ENCODE data around the gene PNMT.

Gene PNMT

GRCh38 chr17:39678340-39679116 lies 10.3 kb downstream of the PNMT start:
- Histone ChIP-seq H3K27me3 (ENCODE audit: control insufficient read depth, insufficient read depth, low read length) (no peaks in the 10 kb centered on the region), H3K9me3 (ENCODE audit: control insufficient read depth, insufficient read depth, low read length) (no peaks in the 10 kb centered on the region), H3K4me3 (ENCODE audit: low read length) (no peak overlapping the region), H3K27ac (ENCODE audit: low read length) (no peak overlapping the region), H3K36me3 (ENCODE audit: control insufficient read depth, insufficient read depth, low read length) (no peaks in the 10 kb centered on the region), H3K4me1 (ENCODE audit: control insufficient read depth, insufficient read depth, low read length) (no peaks in the 10 kb centered on the region)
- DNase-seq (ENCODE audit: low read depth, low spot score), result no peak
- WGBS (ENCODE audit: insufficient coverage, insufficient read length), result no CpG with 5 or more reads among the region's 13 CpGs

- no peaks in the 10 kb centered on the region for H3K27me3 ChIP-seq (ENCODE audit: control insufficient read depth, insufficient read depth, low read length)
- no CpG with 5 or more reads among the region's 12 CpGs for WGBS (ENCODE audit: insufficient coverage, insufficient read length)
- H3K4me1 ChIP-seq (ENCODE audit: control insufficient read depth, insufficient read depth, low read length), result no peaks in the 10 kb centered on the region
- peaks cover 4% of the 10 kb centered on the region; the same call in 1 of the 2 replicates for H3K36me3 ChIP-seq (ENCODE audit: control insufficient read depth, insufficient read depth, low read length)
- H3K9me3 ChIP-seq (ENCODE audit: control insufficient read depth, insufficient read depth, low read length), result no peaks in the 10 kb centered on the region
- DNase-seq (ENCODE audit: low read depth, low spot score), result no peak
- H3K4me3 ChIP-seq (ENCODE audit: low read length), result no peak overlapping the region
- H3K27ac ChIP-seq (ENCODE audit: low read length), result no peak overlapping the region
Measured at GRCh38 chr17:39679521-39680192, 11.4 kb downstream of the PNMT start.

GRCh38 chr17:39683295-39683939 lies 15.2 kb downstream of the PNMT start:
- DNase-seq (ENCODE audit: low read depth, low spot score), result no peak
- Histone ChIP-seq H3K27me3 (ENCODE audit: control insufficient read depth, insufficient read depth, low read length) (no peaks in the 10 kb centered on the region; the same call in 1 of the 2 replicates), H3K27ac (ENCODE audit: low read length) (no peak overlapping the region), H3K36me3 (ENCODE audit: control insufficient read depth, insufficient read depth, low read length) (peaks cover 7% of the 10 kb centered on the region; the same call in 1 of the 2 replicates), H3K4me3 (ENCODE audit: low read length) (no peak overlapping the region), H3K9me3 (ENCODE audit: control insufficient read depth, insufficient read depth, low read length) (no peaks in the 10 kb centered on the region), H3K4me1 (ENCODE audit: control insufficient read depth, insufficient read depth, low read length) (no peaks in the 10 kb centered on the region)
- WGBS (ENCODE audit: insufficient coverage, insufficient read length), result no CpG with 5 or more reads among the region's 9 CpGs

- no peaks in the 10 kb centered on the region; the same call in 1 of the 2 replicates for H3K27me3 ChIP-seq (ENCODE audit: control insufficient read depth, insufficient read depth, low read length)
- H3K27ac ChIP-seq (ENCODE audit: low read length), result no peak overlapping the region
- no peak overlapping the region for H3K4me3 ChIP-seq (ENCODE audit: low read length)
- WGBS (ENCODE audit: insufficient coverage, insufficient read length), result no CpG with 5 or more reads among the region's 12 CpGs
- H3K4me1 ChIP-seq (ENCODE audit: control insufficient read depth, insufficient read depth, low read length), result no peaks in the 10 kb centered on the region
- DNase-seq (ENCODE audit: low read depth, low spot score), result no peak
- no peaks in the 10 kb centered on the region for H3K9me3 ChIP-seq (ENCODE audit: control insufficient read depth, insufficient read depth, low read length)
- H3K36me3 ChIP-seq (ENCODE audit: control insufficient read depth, insufficient read depth, low read length), result peaks cover 7% of the 10 kb centered on the region; the same call in 1 of the 2 replicates
Measured at GRCh38 chr17:39684369-39685192, 16.3 kb downstream of the PNMT start.

GRCh38 chr17:39687101-39687545 lies 18.9 kb downstream of the PNMT start:
- Histone ChIP-seq H3K4me3 (ENCODE audit: low read length) (no peak overlapping the region; the same call in 1 of the 2 replicates), H3K4me1 (ENCODE audit: control insufficient read depth, insufficient read depth, low read length) (no peaks in the 10 kb centered on the region), H3K27ac (ENCODE audit: low read length) (no peak overlapping the region), H3K36me3 (ENCODE audit: control insufficient read depth, insufficient read depth, low read length) (peaks cover 7% of the 10 kb centered on the region; the same call in 1 of the 2 replicates), H3K9me3 (ENCODE audit: control insufficient read depth, insufficient read depth, low read length) (no peaks in the 10 kb centered on the region), H3K27me3 (ENCODE audit: control insufficient read depth, insufficient read depth, low read length) (no peaks in the 10 kb centered on the region; the same call in 1 of the 2 replicates)
- WGBS (ENCODE audit: insufficient coverage, insufficient read length), result no CpG with 5 or more reads among the region's 6 CpGs
- no peak for DNase-seq (ENCODE audit: low read depth, low spot score)

GRCh38 chr17:39687546-39688474 lies 19.6 kb downstream of the PNMT start, which contains the start of gene PGAP3:
Gene PGAP3 (minus strand): TSS chr17:39688057. CDS start chr17:39688014, 43 bp downstream.
- Histone ChIP-seq H3K36me3 (ENCODE audit: control insufficient read depth, insufficient read depth, low read length) (peaks cover 7% of the 10 kb centered on the region; the same call in 1 of the 2 replicates), H3K27ac (ENCODE audit: low read length) (peak within 1 kb of the TSS; percentile 58), H3K27me3 (ENCODE audit: control insufficient read depth, insufficient read depth, low read length) (no peaks in the 10 kb centered on the region; the same call in 1 of the 2 replicates), H3K4me1 (ENCODE audit: control insufficient read depth, insufficient read depth, low read length) (no peaks in the 10 kb centered on the region), H3K9me3 (ENCODE audit: control insufficient read depth, insufficient read depth, low read length) (no peaks in the 10 kb centered on the region), H3K4me3 (ENCODE audit: low read length) (peak within 1 kb of the TSS; percentile 94; the same call in 1 of the 2 replicates)
- peak; percentile 58 for DNase-seq (ENCODE audit: low read depth, low spot score)
- no CpG with 5 or more reads among the region's 45 CpGs for WGBS (ENCODE audit: insufficient coverage, insufficient read length)

- WGBS (ENCODE audit: insufficient coverage, insufficient read length), result no CpG with 5 or more reads among the region's 6 CpGs
- Histone ChIP-seq H3K4me3 (ENCODE audit: low read length) (peak overlapping the region; percentile 94; the same call in 1 of the 2 replicates), H3K27me3 (ENCODE audit: control insufficient read depth, insufficient read depth, low read length) (no peaks in the 10 kb centered on the region; the same call in 1 of the 2 replicates), H3K4me1 (ENCODE audit: control insufficient read depth, insufficient read depth, low read length) (no peaks in the 10 kb centered on the region), H3K36me3 (ENCODE audit: control insufficient read depth, insufficient read depth, low read length) (peaks cover 7% of the 10 kb centered on the region; the same call in 1 of the 2 replicates), H3K27ac (ENCODE audit: low read length) (peak overlapping the region; percentile 58), H3K9me3 (ENCODE audit: control insufficient read depth, insufficient read depth, low read length) (no peaks in the 10 kb centered on the region)
- DNase-seq (ENCODE audit: low read depth, low spot score), result no peak
Measured at GRCh38 chr17:39688475-39688835, 20.2 kb downstream of the PNMT start.

GRCh38 chr17:39688945-39689344 lies 20.7 kb downstream of the PNMT start:
- no peaks in the 10 kb centered on the region for H3K9me3 ChIP-seq (ENCODE audit: control insufficient read depth, insufficient read depth, low read length)
- WGBS (ENCODE audit: insufficient coverage, insufficient read length), result no CpG with 5 or more reads among the region's 3 CpGs
- peak; percentile 64 for DNase-seq (ENCODE audit: low read depth, low spot score)
- peaks cover 7% of the 10 kb centered on the region; the same call in 1 of the 2 replicates for H3K36me3 ChIP-seq (ENCODE audit: control insufficient read depth, insufficient read depth, low read length)
- H3K4me1 ChIP-seq (ENCODE audit: control insufficient read depth, insufficient read depth, low read length), result no peaks in the 10 kb centered on the region
- H3K4me3 ChIP-seq (ENCODE audit: low read length), result peak overlapping the region; percentile 94; the same call in 1 of the 2 replicates
- no peaks in the 10 kb centered on the region; the same call in 1 of the 2 replicates for H3K27me3 ChIP-seq (ENCODE audit: control insufficient read depth, insufficient read depth, low read length)
- peak overlapping the region; percentile 58 for H3K27ac ChIP-seq (ENCODE audit: low read length)

GRCh38 chr17:39694593-39694992 lies 26.3 kb downstream of the PNMT start:
- H3K4me3 ChIP-seq (ENCODE audit: low read length), result no peak overlapping the region
- WGBS (ENCODE audit: insufficient coverage, insufficient read length), result no CpG with 5 or more reads among the region's 5 CpGs
- H3K36me3 ChIP-seq (ENCODE audit: control insufficient read depth, insufficient read depth, low read length), result no peaks in the 10 kb centered on the region
- peaks cover 15% of the 10 kb centered on the region for H3K4me1 ChIP-seq (ENCODE audit: control insufficient read depth, insufficient read depth, low read length)
- DNase-seq (ENCODE audit: low read depth, low spot score), result no peak
- H3K9me3 ChIP-seq (ENCODE audit: control insufficient read depth, insufficient read depth, low read length), result no peaks in the 10 kb centered on the region
- no peaks in the 10 kb centered on the region for H3K27me3 ChIP-seq (ENCODE audit: control insufficient read depth, insufficient read depth, low read length)
- H3K27ac ChIP-seq (ENCODE audit: low read length), result no peak overlapping the region

Measured in iPS DF 6.9 (cell line).